KMS-11 (cell line): ENCODE measurements around the gene SORCS2.
"Not testable (repeated sequence)": the region's sequence is repeated elsewhere in the genome, so short reads cannot be mapped to it uniquely, and the experiment has no call there.

Experiments used
- H2AFZ ChIP-seq: fragments of 200-600 bp; sonication (generic); 2 replicates; pipeline ENCODE4 v1.6.1; 2016; ENCODE audit warnings: antibody characterized with exemption, mixed run types, low read depth
- H3K27ac ChIP-seq: fragments of 200-600 bp; sonication (generic); 2 replicates; pipeline ENCODE4 v1.6.1; 2016; ENCODE audit warnings: mild to moderate bottlenecking, mixed run types
- H3K27me3 ChIP-seq: fragments of 200-600 bp; sonication (generic); 2 replicates; pipeline ENCODE4 v1.6.1; 2017; ENCODE audit warnings: mild to moderate bottlenecking, low read depth, mixed run types, moderate library complexity; ENCODE audit not compliant: insufficient read depth
- H3K36me3 ChIP-seq: fragments of 200-600 bp; sonication (generic); 2 replicates; pipeline ENCODE4 v1.6.1; 2017; ENCODE audit warnings: mild to moderate bottlenecking, mixed run types; ENCODE audit not compliant: insufficient read depth
- H3K4me1 ChIP-seq: fragments of 200-600 bp; sonication (generic); 2 replicates; pipeline ENCODE4 v1.6.1; 2016; ENCODE audit warnings: mild to moderate bottlenecking, low read depth, mixed run types; ENCODE audit not compliant: poor library complexity, severe bottlenecking
- H3K4me2 ChIP-seq: fragments of 200-600 bp; sonication (generic); 2 replicates; pipeline ENCODE4 v1.7.0; 2016; ENCODE audit warnings: mild to moderate bottlenecking, mixed run types
- H3K4me3 ChIP-seq: fragments of 200-600 bp; sonication (generic); IDR thresholded peaks from 2 replicates; pipeline ENCODE4 v1.6.1; 2017; ENCODE audit warnings: low read depth, low read length, mixed read lengths; ENCODE audit not compliant: insufficient read depth
- H3K79me2 ChIP-seq: fragments of 200-600 bp; sonication (generic); 2 replicates; pipeline ENCODE4 v1.6.1; 2016; ENCODE audit warnings: low read depth, mixed run types; ENCODE audit not compliant: insufficient read depth
- H3K9ac ChIP-seq: fragments of 200-600 bp; sonication (generic); 2 replicates; pipeline ENCODE4 v1.6.1; 2016; ENCODE audit warnings: mild to moderate bottlenecking, mixed run types
- H4K20me1 ChIP-seq: fragments of 200-600 bp; sonication (generic); 2 replicates; pipeline ENCODE4 v1.6.1; 2016; ENCODE audit warnings: mild to moderate bottlenecking, mixed run types; ENCODE audit not compliant: insufficient read depth
- CTCF ChIP-seq: fragments of 200-600 bp; sonication (generic); conservative IDR thresholded peaks from 2 replicates; pipeline ENCODE4 v1.6.1; 2017; ENCODE audit warnings: low read depth, mild to moderate bottlenecking, antibody characterized with exemption, low read length, moderate library complexity, mixed read lengths

The SORCS2 gene

GRCh38 chr4:7600247-7600646 is 407.9 kb downstream of the SORCS2 start:
- Histone ChIP-seq H3K27ac (no peak overlapping the region), H3K4me1 (no peaks in the 10 kb centered on the region), H3K27me3 (no peaks in the 10 kb centered on the region), H3K9ac (no peak overlapping the region), H3K4me2 (no peak overlapping the region), H3K4me3 (no peak overlapping the region), H4K20me1 (no peaks in the 10 kb centered on the region), H3K79me2 (no peaks in the 10 kb centered on the region), H3K36me3 (no peaks in the 10 kb centered on the region), H2AFZ (no peak overlapping the region)
- TF ChIP-seq CTCF: no peak

GRCh38 chr4:7602166-7602565 is 409.8 kb downstream of the SORCS2 start:
- not testable (repeated sequence) for H3K27ac ChIP-seq, H3K4me1 ChIP-seq, H3K9ac ChIP-seq, H2AFZ ChIP-seq, H3K36me3 ChIP-seq, H3K79me2 ChIP-seq, H3K4me3 ChIP-seq, H3K27me3 ChIP-seq, H3K4me2 ChIP-seq, H4K20me1 ChIP-seq

- TF ChIP-seq CTCF: no peak
- Histone ChIP-seq H2AFZ (no peak overlapping the region), H4K20me1 (no peaks in the 10 kb centered on the region), H3K9ac (no peak overlapping the region), H3K4me1 (no peaks in the 10 kb centered on the region), H3K4me2 (no peak overlapping the region), H3K36me3 (no peaks in the 10 kb centered on the region), H3K79me2 (no peaks in the 10 kb centered on the region), H3K27me3 (no peaks in the 10 kb centered on the region), H3K4me3 (no peak overlapping the region), H3K27ac (no peak overlapping the region)
Observed at GRCh38 chr4:7607156-7607910, 415.0 kb downstream of the SORCS2 start.

GRCh38 chr4:7608046-7608445 is 415.7 kb downstream of the SORCS2 start:
- Histone ChIP-seq H3K27ac (no peak overlapping the region), H4K20me1 (no peaks in the 10 kb centered on the region), H3K4me2 (no peak overlapping the region), H3K4me1 (no peaks in the 10 kb centered on the region), H3K79me2 (no peaks in the 10 kb centered on the region), H3K27me3 (no peaks in the 10 kb centered on the region), H3K36me3 (no peaks in the 10 kb centered on the region), H3K4me3 (no peak overlapping the region), H2AFZ (no peak overlapping the region), H3K9ac (no peak overlapping the region)
- no peak for TF ChIP-seq CTCF

- no peak overlapping the region for H3K4me2 ChIP-seq
- H3K4me1 ChIP-seq: no peaks in the 10 kb centered on the region
- no peaks in the 10 kb centered on the region for H4K20me1 ChIP-seq
- H3K9ac ChIP-seq: no peak overlapping the region
- H3K27me3 ChIP-seq: no peaks in the 10 kb centered on the region
- H3K36me3 ChIP-seq: no peaks in the 10 kb centered on the region
- no peaks in the 10 kb centered on the region for H3K79me2 ChIP-seq
- no peak overlapping the region for H2AFZ ChIP-seq
- H3K4me3 ChIP-seq: no peak overlapping the region
- TF ChIP-seq CTCF: no peak
- H3K27ac ChIP-seq: no peak overlapping the region
Observed at GRCh38 chr4:7609316-7609715, 417.0 kb downstream of the SORCS2 start.
